ENCODE data around the gene COL4A4.

The COL4A4 gene

GRCh38 chr2:226971084-226971483 lies 192.9 kb downstream of the COL4A4 start:
- TF ChIP-seq, protein P1, sequence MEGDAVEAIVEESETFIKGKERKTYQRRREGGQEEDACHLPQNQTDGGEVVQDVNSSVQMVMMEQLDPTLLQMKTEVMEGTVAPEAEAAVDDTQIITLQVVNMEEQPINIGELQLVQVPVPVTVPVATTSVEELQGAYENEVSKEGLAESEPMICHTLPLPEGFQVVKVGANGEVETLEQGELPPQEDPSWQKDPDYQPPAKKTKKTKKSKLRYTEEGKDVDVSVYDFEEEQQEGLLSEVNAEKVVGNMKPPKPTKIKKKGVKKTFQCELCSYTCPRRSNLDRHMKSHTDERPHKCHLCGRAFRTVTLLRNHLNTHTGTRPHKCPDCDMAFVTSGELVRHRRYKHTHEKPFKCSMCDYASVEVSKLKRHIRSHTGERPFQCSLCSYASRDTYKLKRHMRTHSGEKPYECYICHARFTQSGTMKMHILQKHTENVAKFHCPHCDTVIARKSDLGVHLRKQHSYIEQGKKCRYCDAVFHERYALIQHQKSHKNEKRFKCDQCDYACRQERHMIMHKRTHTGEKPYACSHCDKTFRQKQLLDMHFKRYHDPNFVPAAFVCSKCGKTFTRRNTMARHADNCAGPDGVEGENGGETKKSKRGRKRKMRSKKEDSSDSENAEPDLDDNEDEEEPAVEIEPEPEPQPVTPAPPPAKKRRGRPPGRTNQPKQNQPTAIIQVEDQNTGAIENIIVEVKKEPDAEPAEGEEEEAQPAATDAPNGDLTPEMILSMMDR (conservative IDR thresholded peaks at IDR 0.05), result no peak
- H3K27ac ChIP-seq, result no peak overlapping the region

- H3K27ac ChIP-seq, result no peak overlapping the region
- TF ChIP-seq, protein P1 (conservative IDR thresholded peaks at IDR 0.05), result no peak
Measured at GRCh38 chr2:226970362-226970761, 193.6 kb downstream of the COL4A4 start.

GRCh38 chr2:226969417-226970080 lies 194.5 kb downstream of the COL4A4 start:
- TF ChIP-seq, protein P1 (conservative IDR thresholded peaks at IDR 0.05), result no peak
- H3K27ac ChIP-seq, result no peak overlapping the region

DNA sequence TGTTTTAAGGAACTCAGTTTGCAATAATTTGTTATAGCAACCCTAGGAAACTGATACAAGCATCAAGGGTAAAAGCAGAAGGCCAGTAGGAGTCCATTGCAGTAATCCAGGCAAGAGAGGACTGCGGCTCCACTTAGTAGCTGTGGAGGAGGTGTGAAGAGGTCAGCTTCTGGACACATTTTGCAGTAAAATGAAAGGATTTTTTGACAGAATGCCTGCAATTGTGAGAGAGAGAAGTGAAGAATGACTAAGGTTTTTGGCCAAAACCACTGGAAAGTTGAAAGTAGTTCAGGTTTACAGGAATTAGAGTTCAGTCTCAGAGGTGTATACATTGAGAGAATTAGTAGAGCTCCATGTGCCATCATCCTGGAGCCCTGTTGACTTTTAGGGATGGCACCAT lies 198.6 kb downstream of the COL4A4 start:
- no peak overlapping the region for H3K27ac ChIP-seq
- TF ChIP-seq, protein P1 (conservative IDR thresholded peaks at IDR 0.05), result no peak

DNA sequence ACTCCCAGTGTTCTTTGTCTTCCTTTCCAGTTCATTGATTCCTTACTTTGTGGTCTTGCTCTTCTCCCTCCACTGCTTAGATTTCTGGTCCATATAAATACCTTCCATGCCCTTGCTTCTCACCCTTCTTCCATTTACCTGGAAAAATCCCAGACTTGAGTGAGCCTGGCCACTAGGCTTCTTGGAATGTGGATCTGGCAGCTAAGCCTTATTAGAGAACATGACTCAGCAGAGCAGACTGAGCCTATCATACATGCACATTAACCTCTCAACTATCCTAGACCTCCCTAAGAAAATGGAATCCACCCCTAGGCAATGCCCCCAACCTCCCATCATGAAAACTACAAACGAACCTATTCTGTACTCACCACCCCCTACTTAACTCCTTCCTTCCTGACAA lies 200.5 kb downstream of the COL4A4 start:
- H3K27ac ChIP-seq, result no peak overlapping the region

DNA sequence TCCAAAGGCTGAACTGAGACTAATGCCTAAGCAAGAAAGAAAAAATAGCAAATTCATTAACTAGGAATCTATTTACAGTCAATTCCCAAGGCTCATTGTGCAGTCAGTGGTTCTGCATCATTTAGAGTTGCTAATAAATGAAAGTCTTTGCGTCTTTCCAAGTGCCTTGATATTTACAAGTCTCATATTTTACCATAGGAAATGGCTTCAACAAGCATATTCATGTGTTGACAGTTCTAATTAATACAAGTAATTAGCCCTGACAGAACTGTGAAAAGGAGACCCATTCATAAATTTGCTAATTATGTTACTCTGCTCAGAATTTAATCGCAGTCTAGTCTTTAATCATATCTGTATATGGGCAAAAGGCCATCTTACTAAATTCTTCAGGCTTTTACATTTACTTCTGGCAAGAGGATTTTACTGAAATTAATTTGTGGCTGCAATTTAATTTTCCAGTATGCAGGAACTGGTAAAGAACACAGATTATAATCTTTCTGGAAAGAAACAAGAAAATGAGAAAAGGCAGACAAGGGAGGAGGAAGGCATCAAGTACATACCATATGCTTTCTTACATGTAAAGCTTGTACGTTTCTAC lies 201.7 kb downstream of the COL4A4 start:
- no peak overlapping the region for H3K27ac ChIP-seq
- TF ChIP-seq, protein P1 (conservative IDR thresholded peaks at IDR 0.05), result no peak

More for the DNA sequence above, 200.5 kb downstream of the COL4A4 start:
- TF ChIP-seq, protein P1 (conservative IDR thresholded peaks at IDR 0.05), result no peak

DNA sequence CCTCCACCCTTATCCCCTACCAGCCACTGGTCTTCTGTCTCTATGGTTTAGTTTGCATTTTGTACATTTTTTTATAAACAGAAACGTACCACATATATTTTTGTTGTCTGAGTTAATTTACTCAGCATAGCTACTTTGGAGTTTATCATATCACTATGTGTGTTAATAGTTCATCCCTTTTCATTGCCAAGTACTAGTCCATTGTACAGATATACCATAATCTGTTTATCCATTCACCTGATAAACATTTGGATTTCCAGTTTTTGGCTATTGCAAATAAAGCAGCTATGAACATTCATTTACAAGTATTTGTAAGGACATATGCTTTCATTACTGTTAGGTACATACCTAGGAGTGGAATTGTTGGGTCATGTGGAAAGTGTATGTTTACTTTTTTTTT lies 204.6 kb downstream of the COL4A4 start:
- TF ChIP-seq, protein P1 (conservative IDR thresholded peaks at IDR 0.05), result no peak
- H3K27ac ChIP-seq, result no peak overlapping the region

Data from VCaP (cell line).